ENCODE data around the gene PLA2G2F. TPM values are rescaled to one million over a fixed set of nuclear protein-coding genes. Genes with fewer than 3 reads are reported as not detected.

PLA2G2F gene
- total and polyA plus RNA-seq, 2 of the 8 experiments (the other 6 are each of a cell fraction or from before 2014, with no cell fraction given) = not detected

GRCh38 chr1:20148571-20149500 is 9.7 kb downstream of the PLA2G2F start (continued):
- TF ChIP-seq CTCF (IDR thresholded peaks at IDR 0.05; ENCODE audit: control extremely low read depth in 1 of 3, insufficient read depth in 1 of 3, low read depth in 1 of 3, low read length in 3 of 3) (no peak), JUND (IDR thresholded peaks at IDR 0.05; ENCODE audit: low read length) (no peak), YY1 (IDR thresholded peaks at IDR 0.05; ENCODE audit: low read depth, low read length) (no peak), RFX5 (IDR thresholded peaks at IDR 0.05; ENCODE audit: borderline replicate concordance, low read depth, low read length) (no peak), CEBPB (IDR thresholded peaks at IDR 0.05; ENCODE audit: low read depth, low read length) (no peak), RNF2 (IDR thresholded peaks at IDR 0.05; ENCODE audit: borderline replicate concordance, low read depth, low read length, missing control alignments, poor library complexity, severe bottlenecking) (no peak), CTBP2 (IDR thresholded peaks at IDR 0.05; ENCODE audit: borderline replicate concordance, insufficient read depth, insufficient read length, low read length) (no peak), TAF1 (IDR thresholded peaks at IDR 0.05; ENCODE audit: low read depth, low read length) (no peak), CREB1 (IDR thresholded peaks at IDR 0.05) (no peak), ASH2L (IDR thresholded peaks at IDR 0.05; ENCODE audit: low read length) (no peak), SP1 (IDR thresholded peaks at IDR 0.05; ENCODE audit: low read depth, low read length) (no peak), SP4 (IDR thresholded peaks at IDR 0.05; ENCODE audit: low read length) (no peak)
